ENCODE results near the gene SULT1A3. TPM values are rescaled to one million over a fixed set of nuclear protein-coding genes. Genes with fewer than 3 reads are reported as not detected.
"Not testable (repeated sequence)": the region's sequence is repeated elsewhere in the genome, so short reads cannot be mapped to it uniquely, and the experiment has no call there.

Gene SULT1A3
- 1 to 10 TPM; 6.8 to 7.6 (median 7.0) TPM for total RNA-seq

- not testable (repeated sequence) for H3K27me3 Mint-ChIP-seq (ENCODE audit: low read depth); ATAC-seq; H3K4me1 Mint-ChIP-seq (ENCODE audit: low read depth); DNase-seq; H3K4me3 Mint-ChIP-seq; H3K36me3 Mint-ChIP-seq (ENCODE audit: insufficient read depth); H3K9me3 Mint-ChIP-seq
Measured at GRCh38 chr16:30199049-30199448, at the start of gene SULT1A3. SULT1A3 (plus strand) TSS chr16:30199255; CDS start chr16:30200729, 1,474 bp downstream.

DNA sequence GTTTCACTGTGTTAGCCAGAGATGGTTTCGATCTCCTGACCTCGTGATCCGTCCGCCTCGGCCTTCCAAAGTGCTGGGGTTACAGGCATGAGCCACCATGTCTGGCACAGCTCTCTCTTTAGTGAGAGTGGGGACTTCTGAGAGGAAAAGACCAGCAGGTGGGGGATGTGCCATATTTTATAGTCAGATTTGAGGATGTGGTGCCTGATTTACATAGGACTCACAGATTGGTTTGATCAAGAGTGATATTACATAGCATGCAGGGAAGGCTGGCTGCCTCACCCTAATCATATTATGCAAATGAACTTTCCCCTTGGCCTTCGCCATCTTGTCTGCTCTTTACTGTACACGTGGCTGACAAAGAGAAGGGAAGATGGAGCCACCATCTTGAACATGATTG lies 48.0 kb upstream of the SULT1A3 start:
- DNase-seq (no peak), ATAC-seq (no peak)
- no peaks in the 10 kb centered on the region for H3K27me3 Mint-ChIP-seq (ENCODE audit: low read depth)
- no peaks in the 10 kb centered on the region for H3K4me1 Mint-ChIP-seq (ENCODE audit: low read depth)
- peaks cover 4% of the 10 kb centered on the region for H3K9me3 Mint-ChIP-seq
- H3K4me3 Mint-ChIP-seq, result no peak overlapping the region
- peaks cover 2% of the 10 kb centered on the region for H3K36me3 Mint-ChIP-seq (ENCODE audit: insufficient read depth)

DNA sequence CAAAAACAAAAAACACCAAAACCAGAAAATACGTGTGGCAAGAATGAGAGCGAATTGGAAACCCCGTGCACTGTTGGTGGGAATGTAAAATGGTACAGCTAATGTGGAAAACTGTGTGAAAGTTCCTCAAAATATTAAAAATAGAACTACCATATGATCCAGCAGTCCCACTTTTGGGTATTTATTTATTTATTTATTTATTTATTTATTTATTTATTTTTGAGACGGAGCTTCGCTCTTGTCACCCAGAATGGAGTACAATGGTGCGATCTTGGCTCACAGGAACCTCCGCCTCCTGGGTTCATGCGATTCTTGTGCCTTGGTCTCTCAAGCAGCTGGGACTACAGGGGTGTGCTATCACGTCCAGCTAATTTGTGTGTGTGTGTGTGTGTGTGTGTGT lies 46.5 kb upstream of the SULT1A3 start:
- ATAC-seq, result no peak
- Mint-ChIP-seq H3K27me3 (ENCODE audit: low read depth) (no peaks in the 10 kb centered on the region), H3K4me1 (ENCODE audit: low read depth) (no peaks in the 10 kb centered on the region), H3K36me3 (ENCODE audit: insufficient read depth) (peaks cover 2% of the 10 kb centered on the region), H3K9me3 (peaks cover 4% of the 10 kb centered on the region), H3K4me3 (no peak overlapping the region)
- DNase-seq, result no peak

DNA sequence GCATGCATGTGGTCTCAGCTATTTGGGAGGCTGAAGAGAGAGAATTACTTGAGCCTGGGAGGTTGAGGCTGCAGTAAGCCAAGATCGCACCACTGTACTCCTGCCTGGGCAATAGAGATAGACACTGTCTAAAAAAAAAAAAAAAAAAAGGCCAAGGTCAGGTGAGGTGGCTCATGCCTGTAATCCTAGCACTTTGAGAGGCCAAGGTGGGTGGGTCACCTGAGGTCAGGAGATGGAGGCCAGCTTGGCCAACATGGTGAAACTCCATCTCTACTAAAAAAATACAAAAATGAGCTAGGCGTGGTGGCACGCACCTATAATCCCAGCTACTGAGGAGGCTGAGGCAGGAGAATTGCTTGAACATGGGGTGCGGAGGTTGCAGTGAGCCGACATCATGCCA lies 43.9 kb upstream of the SULT1A3 start:
- Mint-ChIP-seq H3K9me3 (no peaks in the 10 kb centered on the region), H3K36me3 (ENCODE audit: insufficient read depth) (no peaks in the 10 kb centered on the region), H3K4me3 (no peak overlapping the region), H3K27me3 (ENCODE audit: low read depth) (no peaks in the 10 kb centered on the region), H3K4me1 (ENCODE audit: low read depth) (no peaks in the 10 kb centered on the region)
- no peak for ATAC-seq
- DNase-seq, result no peak

GRCh38 chr16:30157214-30157613 lies 41.8 kb upstream of the SULT1A3 start:
- Mint-ChIP-seq H3K4me1 (ENCODE audit: low read depth) (peaks cover under 1% of the 10 kb centered on the region), H3K36me3 (ENCODE audit: insufficient read depth) (no peaks in the 10 kb centered on the region), H3K4me3 (no peak overlapping the region), H3K9me3 (no peaks in the 10 kb centered on the region), H3K27me3 (ENCODE audit: low read depth) (no peaks in the 10 kb centered on the region)
- DNase-seq (no peak), ATAC-seq (no peak)

GRCh38 chr16:30163538-30163937 lies 35.5 kb upstream of the SULT1A3 start:
- H3K4me1 Mint-ChIP-seq (ENCODE audit: low read depth), result peaks cover 30% of the 10 kb centered on the region
- no peak overlapping the region for H3K4me3 Mint-ChIP-seq
- H3K27me3 Mint-ChIP-seq (ENCODE audit: low read depth), result no peaks in the 10 kb centered on the region
- no peaks in the 10 kb centered on the region for H3K9me3 Mint-ChIP-seq
- ATAC-seq, result no peak
- no peak for DNase-seq
- no peaks in the 10 kb centered on the region for H3K36me3 Mint-ChIP-seq (ENCODE audit: insufficient read depth)

GRCh38 chr16:30166202-30166902 lies 32.7 kb upstream of the SULT1A3 start:
- Mint-ChIP-seq H3K4me1 (ENCODE audit: low read depth) (peaks cover 30% of the 10 kb centered on the region), H3K4me3 (no peak overlapping the region), H3K27me3 (ENCODE audit: low read depth) (no peaks in the 10 kb centered on the region), H3K36me3 (ENCODE audit: insufficient read depth) (no peaks in the 10 kb centered on the region), H3K9me3 (no peaks in the 10 kb centered on the region)
- DNase-seq (no peak), ATAC-seq (no peak)

DNA sequence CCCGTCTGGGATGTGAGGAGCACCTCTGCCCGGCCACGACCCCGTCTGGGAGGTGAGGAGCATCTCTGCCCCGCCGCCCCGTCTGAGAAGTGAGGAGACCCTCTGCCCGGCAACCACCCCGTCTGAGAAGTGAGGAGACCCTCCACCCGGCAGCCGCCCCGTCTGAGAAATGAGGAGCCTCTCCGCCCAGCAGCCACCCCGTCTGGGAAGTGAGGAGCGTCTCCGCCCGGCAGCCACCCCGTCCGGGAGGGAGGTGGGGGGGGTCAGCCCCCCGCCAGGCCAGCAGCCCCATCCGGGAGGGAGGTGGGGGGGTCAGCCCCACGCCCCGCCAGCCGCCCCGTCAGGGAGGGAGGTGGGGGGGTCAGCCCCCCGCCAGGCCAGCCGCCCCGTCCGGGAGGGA lies 30.3 kb upstream of the SULT1A3 start:
- not testable (repeated sequence) for H3K4me3 Mint-ChIP-seq; DNase-seq; H3K27me3 Mint-ChIP-seq (ENCODE audit: low read depth); H3K36me3 Mint-ChIP-seq (ENCODE audit: insufficient read depth); H3K9me3 Mint-ChIP-seq; ATAC-seq
- H3K4me1 Mint-ChIP-seq (ENCODE audit: low read depth), result peaks cover 24% of the 10 kb centered on the region

DNA sequence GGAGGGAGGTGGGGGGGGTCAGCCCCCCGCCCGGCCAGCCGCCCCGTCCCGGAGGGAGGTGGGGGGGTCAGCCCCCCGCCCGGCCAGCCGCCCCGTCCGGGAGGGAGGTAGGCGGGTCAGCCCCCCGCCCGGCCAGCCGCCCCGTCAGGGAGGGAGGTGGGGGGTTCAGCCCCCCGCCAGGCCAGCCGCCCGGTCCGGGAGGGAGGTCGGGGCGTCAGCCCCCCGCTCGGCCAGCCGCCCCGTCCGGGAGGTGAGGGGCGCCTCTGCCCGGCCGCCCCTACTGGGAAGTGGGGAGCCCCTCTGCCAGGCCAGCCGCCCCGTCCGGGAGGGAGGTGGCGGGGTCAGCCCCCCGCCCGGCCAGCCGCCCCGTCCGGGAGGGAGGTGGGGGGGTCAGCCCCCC lies 29.6 kb upstream of the SULT1A3 start:
- H3K4me3 Mint-ChIP-seq; H3K36me3 Mint-ChIP-seq (ENCODE audit: insufficient read depth); ATAC-seq; DNase-seq; H3K27me3 Mint-ChIP-seq (ENCODE audit: low read depth); H3K9me3 Mint-ChIP-seq: not testable (repeated sequence)
- peaks cover 24% of the 10 kb centered on the region for H3K4me1 Mint-ChIP-seq (ENCODE audit: low read depth)

DNA sequence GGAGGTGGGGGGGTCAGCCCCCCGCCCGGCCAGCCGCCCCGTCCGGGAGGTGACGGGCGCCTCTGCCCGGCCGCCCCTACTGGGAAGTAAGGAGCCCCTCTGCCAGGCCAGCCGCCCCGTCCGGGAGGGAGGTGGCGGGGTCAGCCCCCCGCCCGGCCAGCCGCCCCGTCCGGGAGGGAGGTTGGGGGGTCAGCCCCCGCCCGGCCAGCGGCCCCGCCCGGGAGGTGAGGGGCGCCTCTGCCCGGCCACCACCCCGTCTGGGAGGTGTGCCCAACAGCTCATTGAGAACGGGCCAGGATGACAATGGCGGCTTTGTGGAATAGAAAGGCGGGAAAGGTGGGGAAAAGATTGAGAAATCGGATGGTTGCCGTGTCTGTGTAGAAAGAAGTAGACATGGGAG lies 28.9 kb upstream of the SULT1A3 start:
- H3K36me3 Mint-ChIP-seq (ENCODE audit: insufficient read depth); ATAC-seq; H3K4me3 Mint-ChIP-seq; DNase-seq; H3K9me3 Mint-ChIP-seq; H3K27me3 Mint-ChIP-seq (ENCODE audit: low read depth): not testable (repeated sequence)
- peaks cover 20% of the 10 kb centered on the region for H3K4me1 Mint-ChIP-seq (ENCODE audit: low read depth)

GRCh38 chr16:30173054-30173453 lies 26.0 kb upstream of the SULT1A3 start:
- Mint-ChIP-seq H3K36me3 (ENCODE audit: insufficient read depth) (no peaks in the 10 kb centered on the region), H3K9me3 (no peaks in the 10 kb centered on the region), H3K4me1 (ENCODE audit: low read depth) (no peaks in the 10 kb centered on the region), H3K27me3 (ENCODE audit: low read depth) (no peaks in the 10 kb centered on the region), H3K4me3 (no peak overlapping the region)
- ATAC-seq (no peak), DNase-seq (no peak)

DNA sequence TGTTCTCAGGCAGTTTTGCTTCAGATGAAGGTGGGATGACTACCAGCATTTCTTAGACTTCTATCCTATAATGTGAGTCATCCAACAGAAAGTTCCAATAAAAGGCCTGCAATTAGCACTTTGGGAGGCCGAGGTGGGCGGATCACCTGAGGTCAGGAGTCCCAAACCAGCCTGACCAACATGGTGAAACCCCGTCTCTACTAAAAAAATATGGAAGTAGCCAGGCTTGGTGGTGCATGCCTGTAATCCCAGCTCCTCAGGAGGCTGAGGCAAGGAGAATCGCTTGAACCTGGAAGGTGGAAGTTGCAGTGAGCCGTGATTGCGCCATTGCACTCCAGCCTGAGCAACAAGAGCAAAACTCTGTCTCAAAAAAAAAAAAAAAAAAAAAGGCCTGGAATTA lies 22.2 kb upstream of the SULT1A3 start:
- not testable (repeated sequence) for H3K27me3 Mint-ChIP-seq (ENCODE audit: low read depth)

GRCh38 chr16:30179195-30179594 lies 19.9 kb upstream of the SULT1A3 start:
- H3K4me1 Mint-ChIP-seq (ENCODE audit: low read depth), result peaks cover 10% of the 10 kb centered on the region
- H3K36me3 Mint-ChIP-seq (ENCODE audit: insufficient read depth), result peaks cover 1% of the 10 kb centered on the region
- H3K27me3 Mint-ChIP-seq (ENCODE audit: low read depth), result no peaks in the 10 kb centered on the region
- no peaks in the 10 kb centered on the region for H3K9me3 Mint-ChIP-seq
- ATAC-seq (no peak), DNase-seq (no peak)
- no peak overlapping the region for H3K4me3 Mint-ChIP-seq

More for the DNA sequence above, 22.2 kb upstream of the SULT1A3 start:
- not testable (repeated sequence) for H3K4me3 Mint-ChIP-seq; H3K36me3 Mint-ChIP-seq (ENCODE audit: insufficient read depth); ATAC-seq; DNase-seq; H3K4me1 Mint-ChIP-seq (ENCODE audit: low read depth); H3K9me3 Mint-ChIP-seq

DNA sequence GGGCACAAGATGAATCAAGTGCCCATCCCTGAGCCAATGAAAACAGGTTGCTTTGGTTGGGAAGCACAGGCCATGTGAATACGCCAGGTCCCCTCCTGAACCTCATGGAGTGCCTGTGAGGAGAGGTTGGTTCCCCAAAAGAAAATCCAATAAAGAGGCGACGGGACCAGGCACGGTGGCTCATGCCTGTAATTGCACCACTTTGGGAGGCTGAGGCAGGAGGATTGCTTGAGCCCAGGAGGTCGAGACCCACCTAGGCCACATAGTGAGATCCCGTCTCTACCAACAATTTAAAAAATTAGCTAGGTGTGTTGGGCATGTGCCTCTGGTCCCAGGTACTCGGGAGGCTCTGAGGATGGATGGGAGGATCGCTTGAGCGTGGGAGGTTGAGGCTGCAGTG lies 19.1 kb upstream of the SULT1A3 start:
- Mint-ChIP-seq H3K4me1 (ENCODE audit: low read depth) (peaks cover 13% of the 10 kb centered on the region), H3K27me3 (ENCODE audit: low read depth) (no peaks in the 10 kb centered on the region), H3K4me3 (no peak overlapping the region), H3K36me3 (ENCODE audit: insufficient read depth) (peaks cover 9% of the 10 kb centered on the region), H3K9me3 (no peaks in the 10 kb centered on the region)
- ATAC-seq, result no peak
- DNase-seq, result no peak

GRCh38 chr16:30180741-30181140 lies 18.3 kb upstream of the SULT1A3 start:
- Mint-ChIP-seq H3K36me3 (ENCODE audit: insufficient read depth) (peaks cover 9% of the 10 kb centered on the region), H3K27me3 (ENCODE audit: low read depth) (no peaks in the 10 kb centered on the region), H3K9me3 (no peaks in the 10 kb centered on the region), H3K4me3 (no peak overlapping the region), H3K4me1 (ENCODE audit: low read depth) (peaks cover 14% of the 10 kb centered on the region)
- ATAC-seq (no peak), DNase-seq (no peak)

Data from activated T-cell treated with anti-CD3 and anti-CD28 coated beads, Interleukin-2, amount 50 U/mL, for 4 hours (primary cell).